HUES64 (cell line): ENCODE results near the gene TM9SF4. TPM values are rescaled to one million over a fixed set of nuclear protein-coding genes. Genes with fewer than 3 reads are reported as not detected.

Source experiments
- H3K27ac ChIP-seq: 2 replicates; pipeline ENCODE4 v1.7.0; 2013; ENCODE audit warnings: low read depth, low read length, inconsistent platforms
- H3K27me3 ChIP-seq: 2 replicates; pipeline ENCODE4 v1.6.1; 2013; ENCODE audit warnings: mild to moderate bottlenecking, low read length; ENCODE audit not compliant: insufficient read depth
- H3K36me3 ChIP-seq: 2 replicates; pipeline ENCODE4 v1.6.1; 2013; ENCODE audit warnings: mild to moderate bottlenecking, low read length; ENCODE audit not compliant: insufficient read depth
- H3K4me1 ChIP-seq: 2 replicates; pipeline ENCODE4 v1.6.1; 2013; ENCODE audit warnings: mild to moderate bottlenecking, low read length, moderate library complexity; ENCODE audit not compliant: insufficient read depth
- H3K4me3 ChIP-seq: 2 replicates; pipeline ENCODE4 v1.5.1; 2013; ENCODE audit warnings: mild to moderate bottlenecking, low read length, moderate library complexity
- H3K9ac ChIP-seq: 2 replicates; pipeline ENCODE4 v1.6.1; 2013; ENCODE audit warnings: mild to moderate bottlenecking, low read depth, low read length
- H3K9me3 ChIP-seq: 2 replicates; pipeline ENCODE4 v1.6.1; 2013; ENCODE audit warnings: low read depth, low read length; ENCODE audit not compliant: insufficient read depth
- WGBS: fragments of 150-250, 120-280 bp; methylation state at CpG from one replicate; pipeline ENCODE4 v1.1.7; 2013; ENCODE audit warnings: missing lambda C conversion rate; 5-methylcytosine and 5-hydroxymethylcytosine counted together
- polyA plus RNA-seq, 2 experiments: library from polyadenylated mRNA; stranded (reverse); fragments of 50-300 nt; gene quantifications; one replicate each; pipeline ENCODE4 v1.2.3, GENCODE V29; 2013

Gene TM9SF4, protein sequence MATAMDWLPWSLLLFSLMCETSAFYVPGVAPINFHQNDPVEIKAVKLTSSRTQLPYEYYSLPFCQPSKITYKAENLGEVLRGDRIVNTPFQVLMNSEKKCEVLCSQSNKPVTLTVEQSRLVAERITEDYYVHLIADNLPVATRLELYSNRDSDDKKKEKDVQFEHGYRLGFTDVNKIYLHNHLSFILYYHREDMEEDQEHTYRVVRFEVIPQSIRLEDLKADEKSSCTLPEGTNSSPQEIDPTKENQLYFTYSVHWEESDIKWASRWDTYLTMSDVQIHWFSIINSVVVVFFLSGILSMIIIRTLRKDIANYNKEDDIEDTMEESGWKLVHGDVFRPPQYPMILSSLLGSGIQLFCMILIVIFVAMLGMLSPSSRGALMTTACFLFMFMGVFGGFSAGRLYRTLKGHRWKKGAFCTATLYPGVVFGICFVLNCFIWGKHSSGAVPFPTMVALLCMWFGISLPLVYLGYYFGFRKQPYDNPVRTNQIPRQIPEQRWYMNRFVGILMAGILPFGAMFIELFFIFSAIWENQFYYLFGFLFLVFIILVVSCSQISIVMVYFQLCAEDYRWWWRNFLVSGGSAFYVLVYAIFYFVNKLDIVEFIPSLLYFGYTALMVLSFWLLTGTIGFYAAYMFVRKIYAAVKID
- 22.7 TPM for polyA plus RNA-seq (2013, experiment 1 of 2)
- polyA plus RNA-seq (2013, experiment 2 of 2) = 29.4 TPM

DNA sequence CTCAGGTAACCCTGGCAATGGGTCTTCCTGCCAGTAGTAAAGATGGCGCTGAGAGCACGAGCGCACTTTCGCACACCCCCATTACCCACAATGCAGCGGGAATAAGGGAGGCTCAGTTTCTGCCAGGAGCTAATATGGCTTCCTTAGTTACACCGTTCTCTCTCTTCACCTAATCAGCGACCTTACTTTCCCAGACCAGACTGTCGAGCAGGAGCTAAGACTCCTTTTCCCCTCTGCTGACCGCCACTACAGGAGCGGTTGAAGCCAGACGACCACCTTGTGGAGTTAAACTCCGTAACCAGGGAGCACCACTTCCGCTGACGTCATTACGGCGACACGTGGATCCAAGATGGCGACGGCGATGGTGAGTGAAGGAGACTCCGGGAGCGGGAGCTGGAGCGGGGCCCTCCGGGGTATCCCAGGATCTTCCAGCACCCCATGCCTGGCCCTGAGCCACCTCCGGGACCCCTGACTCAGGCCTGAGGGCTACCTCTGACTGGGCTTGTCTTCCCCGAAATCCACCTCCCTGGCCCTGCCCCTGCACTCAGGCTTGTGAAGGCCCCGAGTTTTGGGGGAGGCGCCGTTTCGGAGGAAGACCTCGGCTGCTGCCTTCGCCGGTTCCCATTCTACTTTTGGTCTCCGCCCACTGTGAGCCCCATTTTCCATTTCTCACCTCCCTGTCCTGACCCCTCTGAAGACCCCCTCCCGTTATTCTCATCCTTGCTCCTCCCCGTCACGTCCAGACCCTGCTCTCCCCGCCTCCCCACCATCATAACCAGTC, at the start of gene TM9SF4:
TM9SF4 (plus strand) TSS at position 323 of the 781 bp plus-strand sequence; CDS start at position 350, 27 bp downstream.
- peak within 1 kb of the TSS; percentile 96 for H3K9ac ChIP-seq
- H3K4me3 ChIP-seq = peak within 1 kb of the TSS; percentile 71
- peak within 1 kb of the TSS; percentile 92 for H3K27ac ChIP-seq
- no peaks in the 10 kb centered on the region for H3K9me3 ChIP-seq
- H3K4me1 ChIP-seq = peaks cover 9% of the 10 kb centered on the region
- peaks cover 6% of the 10 kb centered on the region; the same call in 1 of the 2 replicates for H3K36me3 ChIP-seq
- H3K27me3 ChIP-seq = no peaks in the 10 kb centered on the region
- WGBS = 0% methylated on average over 38 of the region's 38 CpGs

DNA sequence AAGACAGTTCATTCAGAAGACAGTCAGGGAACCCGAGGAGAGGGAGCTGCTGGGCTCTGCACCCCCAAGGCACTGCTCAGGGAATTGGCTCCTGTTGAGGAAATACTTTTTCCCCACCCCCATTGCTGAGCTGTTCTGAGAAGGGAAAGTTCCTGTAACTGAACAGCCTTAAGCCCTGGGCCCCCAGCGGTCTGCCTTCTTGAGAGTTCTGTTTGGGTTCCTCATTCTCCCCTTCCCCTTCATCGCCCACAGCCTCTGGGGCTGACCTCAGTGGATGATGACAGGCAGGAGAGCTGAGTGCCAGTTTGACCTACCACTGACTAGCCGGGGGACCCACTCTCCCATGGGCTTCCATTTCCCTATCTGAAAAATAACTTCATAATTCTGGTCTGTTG, 46.7 kb upstream of the TM9SF4 start:
- no peak overlapping the region for H3K9ac ChIP-seq
- no peaks in the 10 kb centered on the region for H3K27me3 ChIP-seq
- peaks cover 2% of the 10 kb centered on the region; the same call in 1 of the 2 replicates for H3K4me1 ChIP-seq
- H3K4me3 ChIP-seq = no peak overlapping the region
- no peaks in the 10 kb centered on the region for H3K36me3 ChIP-seq
- no peaks in the 10 kb centered on the region for H3K9me3 ChIP-seq
- H3K27ac ChIP-seq = no peak overlapping the region
- WGBS = 87% methylated on average over 4 of the region's 4 CpGs

DNA sequence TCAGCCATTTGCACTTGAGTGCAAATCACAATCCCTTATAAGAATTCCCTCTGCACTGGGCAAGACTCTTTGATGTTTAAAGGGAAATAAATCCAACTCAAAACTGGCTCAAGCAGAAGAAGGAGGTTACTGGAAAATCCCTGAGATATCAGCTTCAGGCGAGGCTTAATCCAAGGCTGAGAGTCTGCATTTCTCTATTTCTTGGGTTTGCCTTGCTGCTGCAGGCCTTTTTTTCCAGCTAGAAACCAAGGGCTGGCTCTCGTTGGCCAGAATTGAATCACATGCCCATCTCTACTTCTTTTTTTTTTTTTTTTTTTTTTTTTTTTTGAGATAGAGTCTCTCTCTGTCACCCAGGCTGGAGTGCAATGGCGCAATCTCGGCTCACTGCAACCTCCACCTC, 45.8 kb upstream of the TM9SF4 start:
- H3K4me1 ChIP-seq = peaks cover 2% of the 10 kb centered on the region; the same call in 1 of the 2 replicates
- no peak overlapping the region for H3K9ac ChIP-seq
- H3K27me3 ChIP-seq = no peaks in the 10 kb centered on the region
- no peaks in the 10 kb centered on the region for H3K9me3 ChIP-seq
- no peaks in the 10 kb centered on the region for H3K36me3 ChIP-seq
- 74% methylated on average over 4 of the region's 4 CpGs for WGBS
- H3K4me3 ChIP-seq = no peak overlapping the region
- H3K27ac ChIP-seq = no peak overlapping the region

DNA sequence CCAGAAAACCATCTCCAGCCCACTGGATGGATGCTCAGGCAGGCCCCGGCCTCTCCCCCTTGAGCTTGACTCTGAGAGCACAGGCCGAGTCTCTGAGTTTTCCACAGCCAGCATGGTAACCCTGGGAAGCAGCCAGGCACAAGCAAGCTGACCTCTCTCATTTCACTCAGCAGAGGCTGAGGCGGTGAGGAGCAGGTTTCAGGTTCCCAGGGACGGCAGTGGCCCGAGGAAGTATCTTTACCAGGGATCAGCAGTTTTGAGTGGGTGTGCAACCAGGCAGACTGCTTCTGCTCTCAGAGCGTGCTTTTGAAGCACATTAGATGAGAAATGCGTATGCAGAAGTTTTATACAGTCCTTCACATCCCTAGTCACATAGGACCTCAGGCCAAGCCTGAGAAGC, 44.8 kb upstream of the TM9SF4 start:
- Histone ChIP-seq H3K9ac (no peak overlapping the region), H3K27ac (no peak overlapping the region), H3K27me3 (no peaks in the 10 kb centered on the region), H3K4me1 (peaks cover 2% of the 10 kb centered on the region; the same call in 1 of the 2 replicates), H3K4me3 (no peak overlapping the region), H3K36me3 (no peaks in the 10 kb centered on the region), H3K9me3 (no peaks in the 10 kb centered on the region)
- 91% methylated on average over 7 of the region's 7 CpGs for WGBS

DNA sequence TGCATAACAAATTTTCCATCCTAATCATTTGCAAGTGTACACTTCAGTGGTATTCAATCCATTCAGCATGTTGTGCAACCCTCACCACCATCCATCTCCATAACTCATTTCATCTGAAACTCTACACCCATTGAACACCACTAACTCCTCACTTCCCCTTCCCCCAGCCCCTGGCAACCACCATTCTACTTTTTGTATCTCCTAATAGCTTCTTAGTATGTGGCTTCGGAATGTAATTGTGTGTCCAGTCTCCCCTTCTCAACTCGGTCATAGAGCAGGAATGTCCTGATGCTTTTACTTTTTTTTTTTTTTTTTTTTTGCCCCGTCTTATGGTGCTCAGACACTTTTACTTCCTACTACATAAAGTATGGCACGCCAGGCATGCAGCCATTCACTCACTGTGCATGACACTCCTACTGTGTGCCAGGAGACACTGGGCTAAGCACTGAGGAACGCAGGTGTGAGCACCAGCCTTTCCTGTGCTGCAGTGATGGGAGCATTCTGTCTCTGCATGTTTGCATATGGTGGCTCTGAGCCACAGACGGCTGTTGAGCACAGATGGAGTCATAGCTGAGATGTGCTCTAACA, 42.2 kb upstream of the TM9SF4 start:
- no peak overlapping the region for H3K9ac ChIP-seq
- no peaks in the 10 kb centered on the region for H3K36me3 ChIP-seq
- no peak overlapping the region for H3K4me3 ChIP-seq
- no peaks in the 10 kb centered on the region for H3K9me3 ChIP-seq
- no peak overlapping the region for H3K27ac ChIP-seq
- H3K27me3 ChIP-seq = no peaks in the 10 kb centered on the region
- WGBS = 86% methylated on average over 6 of the region's 6 CpGs
- peaks cover 2% of the 10 kb centered on the region; the same call in 1 of the 2 replicates for H3K4me1 ChIP-seq

DNA sequence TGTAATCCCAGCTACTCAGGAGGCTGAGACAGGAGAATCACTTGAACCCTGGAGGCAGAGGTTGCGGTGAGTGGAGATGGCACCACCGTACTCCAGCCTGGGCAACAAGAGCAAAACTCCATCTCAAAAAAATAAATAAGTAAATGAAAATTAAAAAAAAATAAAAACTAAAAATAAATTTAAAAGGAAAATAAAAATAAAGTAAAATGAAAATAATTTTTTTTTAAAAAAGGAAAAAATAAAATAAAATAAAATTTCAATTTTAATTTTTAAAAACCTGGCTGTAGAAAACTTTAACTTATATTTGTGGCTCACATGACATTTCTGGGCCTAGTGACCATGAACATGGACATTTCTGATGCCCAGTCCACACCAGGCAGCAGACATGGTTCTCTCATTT, 41.3 kb upstream of the TM9SF4 start:
- Histone ChIP-seq H3K27ac (no peak overlapping the region), H3K9me3 (no peaks in the 10 kb centered on the region), H3K4me1 (peaks cover 2% of the 10 kb centered on the region; the same call in 1 of the 2 replicates), H3K36me3 (no peaks in the 10 kb centered on the region), H3K27me3 (no peaks in the 10 kb centered on the region), H3K4me3 (no peak overlapping the region), H3K9ac (no peak overlapping the region)
- 100% methylated on average over 1 of the region's 2 CpGs for whole genome bisulfite sequencing

DNA sequence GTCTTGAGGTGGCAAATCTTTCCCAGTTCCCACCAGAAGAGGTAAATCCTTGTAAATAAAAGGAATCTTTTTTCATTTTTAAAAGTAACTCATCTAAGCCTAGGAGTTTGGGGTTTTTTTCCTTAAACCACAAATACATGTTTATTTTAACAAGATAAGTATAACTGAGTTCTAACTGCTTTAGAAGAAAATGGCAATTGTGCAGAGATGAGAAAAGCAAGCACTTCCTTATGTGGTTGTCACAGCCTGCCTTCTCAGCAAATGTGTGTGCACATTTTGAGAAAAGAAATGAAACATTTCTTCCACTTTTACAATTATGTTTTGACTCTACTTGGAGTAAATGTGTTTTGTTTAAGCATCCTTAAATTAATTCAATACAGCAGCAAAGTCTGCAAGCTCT, 39.8 kb upstream of the TM9SF4 start:
- Histone ChIP-seq H3K4me3 (no peak overlapping the region), H3K36me3 (no peaks in the 10 kb centered on the region), H3K27me3 (no peaks in the 10 kb centered on the region), H3K4me1 (peaks cover 2% of the 10 kb centered on the region; the same call in 1 of the 2 replicates), H3K9ac (no peak overlapping the region), H3K27ac (no peak overlapping the region), H3K9me3 (no peaks in the 10 kb centered on the region)

DNA sequence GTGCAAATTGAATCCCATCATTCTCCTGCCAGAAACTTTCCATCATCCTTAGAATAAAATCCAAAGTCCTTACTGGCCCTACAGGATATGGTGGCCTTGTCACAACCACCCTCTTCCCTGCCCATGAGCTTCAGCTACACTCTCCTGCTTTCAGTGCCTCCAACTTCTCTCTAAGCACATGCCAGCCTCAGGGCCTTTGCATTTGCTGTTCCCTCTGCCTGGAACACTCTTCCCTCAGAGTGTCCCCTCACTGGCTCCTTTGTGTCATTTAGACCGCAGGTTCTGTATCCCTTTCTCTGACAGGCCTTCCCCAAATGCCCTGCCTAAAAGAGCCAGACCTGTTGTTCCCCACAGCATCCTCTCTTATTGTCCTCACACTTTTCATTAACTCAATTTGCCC, 39.2 kb upstream of the TM9SF4 start:
- 91% methylated on average over 1 of the region's 1 CpG for WGBS
- Histone ChIP-seq H3K27ac (no peak overlapping the region), H3K36me3 (no peaks in the 10 kb centered on the region), H3K4me3 (no peak overlapping the region), H3K9ac (no peak overlapping the region), H3K4me1 (peaks cover 2% of the 10 kb centered on the region; the same call in 1 of the 2 replicates), H3K9me3 (no peaks in the 10 kb centered on the region), H3K27me3 (no peaks in the 10 kb centered on the region)

DNA sequence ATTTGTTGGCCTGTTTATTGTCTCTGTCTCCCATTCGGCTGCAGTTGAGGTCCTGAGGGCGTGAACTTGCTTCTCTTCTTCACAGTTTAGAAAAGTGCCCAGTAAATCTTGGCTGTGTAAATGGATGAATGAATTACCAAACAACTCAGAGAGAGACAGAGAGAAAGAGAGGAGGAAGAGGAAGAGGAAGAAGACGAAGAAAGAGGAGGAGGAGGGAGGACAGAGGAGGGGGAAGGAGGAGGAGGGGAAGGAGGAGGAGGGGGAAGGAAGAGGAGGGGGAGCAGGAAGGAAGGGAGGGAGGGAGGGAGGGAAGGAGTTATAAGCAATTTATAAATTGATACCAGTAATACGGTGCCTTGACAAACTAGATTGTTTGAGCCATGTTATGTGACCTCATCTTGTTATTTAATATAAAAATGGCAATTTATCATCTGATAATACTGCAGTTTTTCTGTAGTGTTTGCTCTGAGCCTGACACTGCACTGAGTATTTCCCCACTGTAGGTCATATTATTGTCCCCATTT, 38.8 kb upstream of the TM9SF4 start:
- peaks cover 2% of the 10 kb centered on the region; the same call in 1 of the 2 replicates for H3K4me1 ChIP-seq
- no peak overlapping the region for H3K27ac ChIP-seq
- no peak overlapping the region for H3K4me3 ChIP-seq
- no peaks in the 10 kb centered on the region for H3K27me3 ChIP-seq
- 74% methylated on average over 3 of the region's 4 CpGs for WGBS
- no peak overlapping the region for H3K9ac ChIP-seq
- no peaks in the 10 kb centered on the region for H3K36me3 ChIP-seq
- H3K9me3 ChIP-seq = no peaks in the 10 kb centered on the region

DNA sequence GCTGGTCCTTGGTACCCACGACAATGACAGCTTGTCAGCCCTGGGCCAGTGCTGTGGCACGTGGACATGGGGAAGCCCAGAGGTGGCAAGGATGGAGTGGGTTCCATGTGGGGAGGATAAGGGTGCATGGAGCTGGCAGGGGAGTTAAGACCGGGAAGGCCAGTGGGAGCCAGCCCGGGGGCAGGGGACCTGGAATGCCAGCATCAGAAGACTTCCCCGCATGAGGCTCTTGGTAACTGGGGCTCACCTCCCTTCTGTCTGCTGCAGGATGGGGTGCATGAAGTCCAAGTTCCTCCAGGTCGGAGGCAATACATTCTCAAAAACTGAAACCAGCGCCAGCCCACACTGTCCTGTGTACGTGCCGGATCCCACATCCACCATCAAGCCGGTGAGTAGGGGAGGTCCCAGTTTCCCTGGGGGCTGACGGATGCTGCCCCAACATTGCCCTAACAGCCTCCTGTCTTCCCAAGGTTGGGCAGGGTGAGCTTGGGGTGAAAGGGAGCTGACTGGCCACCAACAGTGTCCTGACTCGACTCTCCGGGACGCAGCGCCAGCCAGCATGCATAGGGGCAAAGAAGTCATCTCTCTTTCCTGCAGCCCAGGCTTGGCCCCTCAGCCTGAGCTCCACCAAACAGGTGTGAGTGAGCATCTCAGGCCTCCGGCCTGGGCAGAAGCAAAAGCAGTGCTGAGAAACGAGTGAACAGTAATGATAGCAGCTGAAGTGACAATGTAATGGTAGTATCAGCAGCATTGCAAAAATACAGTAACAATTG, 37.9 kb upstream of the TM9SF4 start:
- H3K4me1 ChIP-seq = no peaks in the 10 kb centered on the region
- no peak overlapping the region for H3K27ac ChIP-seq
- H3K36me3 ChIP-seq = no peaks in the 10 kb centered on the region
- no peaks in the 10 kb centered on the region for H3K27me3 ChIP-seq
- no peak overlapping the region for H3K9ac ChIP-seq
- no peaks in the 10 kb centered on the region for H3K9me3 ChIP-seq
- no peak overlapping the region for H3K4me3 ChIP-seq
- 89% methylated on average over 17 of the region's 17 CpGs for WGBS
